ENCODE data around the gene DISP3. TPM values are rescaled to one million over a fixed set of nuclear protein-coding genes. Genes with fewer than 3 reads are reported as not detected.

Gene DISP3
- total and polyA plus RNA-seq, 2 experiments from 2014 or later: not detected

GRCh38 chr1:11501906-11502485 lies 23.0 kb downstream of the DISP3 start:
- H3K36me3 ChIP-seq (ENCODE audit: low read depth): no peaks in the 10 kb centered on the region
- 69 to 71% methylated on average over 19 of the region's 19 CpGs for WGBS, 2 experiments (ENCODE audit: low coverage in 1 of 2, low lambda C conversion rate in 2 of 2, missing lambda C conversion rate in 2 of 2)

DNA sequence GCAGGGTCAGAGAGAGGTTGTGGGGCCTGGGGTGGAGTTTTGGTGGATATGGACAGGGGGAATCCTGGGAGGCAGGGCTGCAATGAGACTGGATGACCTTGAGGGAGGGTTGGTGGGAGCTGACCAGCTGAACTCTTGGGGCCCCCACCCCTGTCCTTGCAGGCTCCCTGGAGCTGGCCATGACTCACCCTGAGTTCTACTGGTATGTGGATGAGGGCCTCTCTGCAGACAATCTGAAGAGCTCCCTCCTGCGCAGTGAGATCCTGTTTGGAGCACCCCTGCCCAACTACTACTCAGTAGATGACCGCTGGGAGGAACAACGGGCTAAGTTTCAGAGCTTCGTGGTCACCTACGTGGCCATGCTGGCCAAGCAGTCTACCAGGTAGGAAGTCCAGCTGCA lies 23.6 kb downstream of the DISP3 start:
- Histone ChIP-seq H4K20me1 (ENCODE audit: insufficient read depth) (no peaks in the 10 kb centered on the region), H2AFZ (no peak overlapping the region), H3K27ac (no peak overlapping the region), H3F3A (ENCODE audit: insufficient read depth) (no peaks in the 10 kb centered on the region), H3K9ac (no peak overlapping the region), H3K4me1 (ENCODE audit: insufficient read depth) (no peaks in the 10 kb centered on the region), H3K36me3 (ENCODE audit: low read depth) (no peaks in the 10 kb centered on the region), H3K4me2 (ENCODE audit: unreplicated experiment) (no peak overlapping the region), H3K9me2 (ENCODE audit: insufficient read depth) (no peaks in the 10 kb centered on the region), H3K27me3 (replicated peaks; ENCODE audit: insufficient read depth) (peaks cover 12% of the 10 kb centered on the region; the same call in 1 of the 2 replicates), H3K4me3 (no peak overlapping the region), H3K79me2 (ENCODE audit: insufficient read depth) (no peaks in the 10 kb centered on the region), H3K9me3 (ENCODE audit: low read depth) (peaks cover 7% of the 10 kb centered on the region)
- 44 to 57% methylated on average over 5 of the region's 5 CpGs for WGBS, 2 experiments (ENCODE audit: low coverage in 1 of 2, low lambda C conversion rate in 2 of 2, missing lambda C conversion rate in 2 of 2)
- TF ChIP-seq EZH2phosphoT487 (IDR thresholded peaks at IDR 0.05; ENCODE audit: insufficient read depth, low read depth): no peak
- TF ChIP-seq EZH2 (IDR thresholded peaks at IDR 0.05; ENCODE audit: insufficient read depth, poor library complexity, severe bottlenecking): no peak
- no peak for DNase-seq
- in situ Hi-C loops (cut with MboI): no loop called here

More at GRCh38 chr1:11501906-11502485, 23.0 kb downstream of the DISP3 start:
- Histone ChIP-seq H3F3A (ENCODE audit: insufficient read depth) (no peaks in the 10 kb centered on the region), H4K20me1 (ENCODE audit: insufficient read depth) (no peaks in the 10 kb centered on the region), H3K27me3 (replicated peaks; ENCODE audit: insufficient read depth) (peaks cover 12% of the 10 kb centered on the region; the same call in 1 of the 2 replicates), H3K9me3 (ENCODE audit: low read depth) (peaks cover 7% of the 10 kb centered on the region), H3K9ac (no peak overlapping the region), H3K79me2 (ENCODE audit: insufficient read depth) (no peaks in the 10 kb centered on the region), H3K4me3 (no peak overlapping the region), H3K9me2 (ENCODE audit: insufficient read depth) (no peaks in the 10 kb centered on the region), H3K27ac (no peak overlapping the region), H2AFZ (no peak overlapping the region), H3K4me2 (ENCODE audit: unreplicated experiment) (no peak overlapping the region), H3K4me1 (ENCODE audit: insufficient read depth) (no peaks in the 10 kb centered on the region)
- TF ChIP-seq EZH2 (IDR thresholded peaks at IDR 0.05; ENCODE audit: insufficient read depth, poor library complexity, severe bottlenecking): no peak
- no peak for TF ChIP-seq EZH2phosphoT487 (IDR thresholded peaks at IDR 0.05; ENCODE audit: insufficient read depth, low read depth)
- in situ Hi-C loops (cut with MboI): no loop called here
- DNase-seq: no peak

DNA sequence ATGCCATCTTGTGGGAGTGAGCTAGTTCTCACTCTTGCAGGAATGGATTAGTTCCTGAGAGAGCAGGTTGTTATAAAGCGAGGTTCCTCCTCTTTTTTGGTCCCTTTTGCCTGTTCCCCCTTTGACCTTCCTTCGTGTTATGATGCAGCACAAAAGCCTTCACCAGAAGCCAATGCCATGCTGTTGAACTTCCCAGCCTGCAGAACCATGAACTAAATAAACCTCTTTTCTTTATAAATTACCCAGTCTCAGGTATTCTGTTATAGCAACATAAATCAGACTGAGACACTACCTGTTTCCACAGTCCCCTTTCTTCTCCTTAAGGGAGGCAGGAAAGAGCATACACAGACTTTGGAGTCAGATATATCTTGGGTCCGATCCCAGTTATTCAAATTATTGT lies 25.6 kb downstream of the DISP3 start:
- in situ Hi-C loops (cut with MboI): no loop called here
- 21 to 25% methylated on average over 3 of the region's 3 CpGs for WGBS, 2 experiments (ENCODE audit: low coverage in 1 of 2, low lambda C conversion rate in 2 of 2, missing lambda C conversion rate in 2 of 2)
- H3K9me2 ChIP-seq (ENCODE audit: insufficient read depth): no peaks in the 10 kb centered on the region

DNA sequence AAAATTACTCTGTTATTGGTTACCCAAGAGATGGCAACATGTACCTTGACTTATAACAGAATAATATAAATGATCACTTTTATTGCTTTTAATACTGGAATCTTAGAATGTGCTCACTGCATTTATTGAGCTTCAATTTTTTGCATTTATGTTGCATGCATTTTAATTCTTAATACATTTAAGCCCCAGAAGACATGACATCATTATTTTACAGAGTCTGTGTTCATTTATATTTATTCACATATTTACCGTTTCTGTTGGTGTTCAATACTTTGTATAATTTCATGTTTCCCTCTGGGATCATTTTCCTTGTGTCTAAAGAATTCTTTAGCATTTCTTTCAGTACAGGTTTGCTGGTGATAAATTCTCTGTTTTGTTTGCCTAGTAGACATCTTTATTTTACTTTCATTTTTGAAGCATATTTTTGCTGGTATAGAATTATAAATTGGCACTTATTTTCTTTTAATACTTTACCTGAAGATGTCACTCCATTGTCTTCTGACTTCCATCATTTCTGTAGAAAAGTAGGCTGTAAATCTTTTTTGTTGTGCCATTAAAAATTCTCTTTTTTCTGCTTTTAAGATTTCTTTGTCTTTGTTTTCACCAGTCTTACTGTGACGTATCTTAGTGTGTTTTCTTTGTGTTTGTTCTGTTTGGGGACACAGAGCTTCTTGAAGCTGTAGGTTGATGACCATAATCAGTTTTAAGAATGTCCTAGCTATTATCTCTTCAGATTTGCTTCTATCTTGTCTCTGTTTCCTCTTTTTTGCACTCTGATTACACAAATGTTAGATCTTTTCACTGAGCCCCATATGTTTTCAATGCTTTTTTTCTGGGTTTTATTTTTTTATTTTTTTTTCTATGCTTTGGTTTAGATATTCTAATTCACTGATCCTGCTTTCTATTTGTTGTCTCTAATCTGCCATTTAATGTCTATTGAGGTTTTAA lies 26.9 kb downstream of the DISP3 start:
- Histone ChIP-seq H3K36me3 (ENCODE audit: low read depth) (no peaks in the 10 kb centered on the region), H3K4me2 (ENCODE audit: unreplicated experiment) (no peak overlapping the region), H3K4me1 (ENCODE audit: insufficient read depth) (no peaks in the 10 kb centered on the region), H2AFZ (no peak overlapping the region), H3K9me3 (ENCODE audit: low read depth) (peaks cover 7% of the 10 kb centered on the region), H3K27me3 (replicated peaks; ENCODE audit: insufficient read depth) (no peaks in the 10 kb centered on the region), H4K20me1 (ENCODE audit: insufficient read depth) (no peaks in the 10 kb centered on the region), H3K9me2 (ENCODE audit: insufficient read depth) (no peaks in the 10 kb centered on the region), H3K79me2 (ENCODE audit: insufficient read depth) (no peaks in the 10 kb centered on the region), H3K4me3 (no peak overlapping the region), H3K9ac (no peak overlapping the region), H3K27ac (no peak overlapping the region), H3F3A (ENCODE audit: insufficient read depth) (no peaks in the 10 kb centered on the region)
- in situ Hi-C loops (cut with MboI): no loop called here
- WGBS, 2 experiments (ENCODE audit: low coverage in 1 of 2, low lambda C conversion rate in 2 of 2, missing lambda C conversion rate in 2 of 2): 10 to 12% methylated on average over 2 of the region's 2 CpGs
- no peak for DNase-seq
- TF ChIP-seq EZH2 (IDR thresholded peaks at IDR 0.05; ENCODE audit: insufficient read depth, poor library complexity, severe bottlenecking): no peak
- no peak for TF ChIP-seq EZH2phosphoT487 (IDR thresholded peaks at IDR 0.05; ENCODE audit: insufficient read depth, low read depth)

More for the DNA sequence above, 25.6 kb downstream of the DISP3 start:
- H3K36me3 ChIP-seq (ENCODE audit: low read depth): no peaks in the 10 kb centered on the region
- H3K9me3 ChIP-seq (ENCODE audit: low read depth): peaks cover 7% of the 10 kb centered on the region
- no peaks in the 10 kb centered on the region for H4K20me1 ChIP-seq (ENCODE audit: insufficient read depth)
- no peak overlapping the region for H3K4me3 ChIP-seq
- no peak overlapping the region for H3K9ac ChIP-seq
- H3K4me1 ChIP-seq (ENCODE audit: insufficient read depth): no peaks in the 10 kb centered on the region
- TF ChIP-seq EZH2 (IDR thresholded peaks at IDR 0.05; ENCODE audit: insufficient read depth, poor library complexity, severe bottlenecking) (no peak), EZH2phosphoT487 (IDR thresholded peaks at IDR 0.05; ENCODE audit: insufficient read depth, low read depth) (no peak)
- no peaks in the 10 kb centered on the region for H3K79me2 ChIP-seq (ENCODE audit: insufficient read depth)
- H3K27me3 ChIP-seq (replicated peaks; ENCODE audit: insufficient read depth): 0 out of 2 replicates have a peak, but pooled peaks cover 2% of the 10 kb centered on the region
- no peaks in the 10 kb centered on the region for H3F3A ChIP-seq (ENCODE audit: insufficient read depth)
- H3K4me2 ChIP-seq (ENCODE audit: unreplicated experiment): no peak overlapping the region
- H3K27ac ChIP-seq: no peak overlapping the region
- no peak overlapping the region for H2AFZ ChIP-seq
- no peak for DNase-seq

Measured in GM23248 (cell line).